DOHH2 (cell line): ENCODE measurements around the gene MAN2A1.
A peak's percentile ranks its signal among the peaks of the same experiment; 100 is the strongest.

Experiments used
- H3F3A ChIP-seq: fragments of 200-600 bp; sonication (generic), shearing (Covaris generic); 2 replicates; pipeline ENCODE4 v1.6.0; 2016; ENCODE audit warnings: antibody characterized with exemption, mild to moderate bottlenecking; ENCODE audit not compliant: control insufficient read depth, insufficient read depth
- H3K27ac ChIP-seq: fragments of 200-600 bp; sonication (generic); 2 replicates; pipeline ENCODE4 v1.5.1; 2014; ENCODE audit warnings: low read depth, mild to moderate bottlenecking, low read length, moderate library complexity
- H3K27me3 ChIP-seq: fragments of 200-600 bp; sonication (generic); 2 replicates; pipeline ENCODE4 v1.6.1; 2014; ENCODE audit warnings: mild to moderate bottlenecking, low read length, mixed read lengths; ENCODE audit not compliant: control insufficient read depth
- H3K36me3 ChIP-seq: fragments of 200-600 bp; sonication (generic); 2 replicates; pipeline ENCODE4 v1.6.1; 2014; ENCODE audit warnings: mild to moderate bottlenecking, low read length, moderate library complexity, mixed read lengths; ENCODE audit not compliant: control insufficient read depth
- H3K4me1 ChIP-seq: fragments of 200-600 bp; sonication (generic); 2 replicates; pipeline ENCODE4 v1.6.1; 2014; ENCODE audit warnings: mild to moderate bottlenecking, low read length, mixed read lengths; ENCODE audit not compliant: control insufficient read depth
- H3K4me2 ChIP-seq: fragments of 200-600 bp; sonication (generic); 2 replicates; pipeline ENCODE4 v1.6.0; 2014; ENCODE audit warnings: mild to moderate bottlenecking, low read length, moderate library complexity
- H3K4me3 ChIP-seq: fragments of 200-600 bp; sonication (generic); 2 replicates; pipeline ENCODE4 v1.5.1; 2014; ENCODE audit warnings: mild to moderate bottlenecking, low read length, mixed read lengths
- H3K79me2 ChIP-seq: fragments of 200-600 bp; sonication (generic); 2 replicates; pipeline ENCODE4 v1.6.1; 2014; ENCODE audit warnings: mild to moderate bottlenecking, low read length, mixed read lengths; ENCODE audit not compliant: control insufficient read depth
- H3K9me2 ChIP-seq: fragments of 200-600 bp; sonication (generic); replicated peaks from 2 replicates; pipeline ENCODE4 v1.6.1; 2014; ENCODE audit warnings: mild to moderate bottlenecking, low read length, mixed read lengths; ENCODE audit not compliant: control insufficient read depth
- H3K9me3 ChIP-seq: fragments of 200-600 bp; sonication (generic); 2 replicates; pipeline ENCODE4 v1.6.1; 2014; ENCODE audit warnings: antibody characterized with exemption, low read length, mixed read lengths; ENCODE audit not compliant: control insufficient read depth, insufficient read depth
- H4K20me1 ChIP-seq: fragments of 200-600 bp; sonication (generic); 2 replicates; pipeline ENCODE4 v1.6.0; 2014; ENCODE audit warnings: low read depth, mild to moderate bottlenecking, antibody characterized with exemption, low read length, moderate library complexity; ENCODE audit not compliant: control insufficient read depth, insufficient read depth
- EZH2phosphoT487 ChIP-seq: fragments of 200-600 bp; sonication (generic); IDR thresholded peaks from 2 replicates; pipeline ENCODE4 v1.6.1; 2017; ENCODE audit warnings: borderline replicate concordance, mild to moderate bottlenecking, antibody characterized with exemption, low read length, moderate library complexity, mixed read lengths
- TF ChIP-seq, protein P1 (sequence below): fragments of 200-600 bp; sonication (generic); IDR thresholded peaks from one replicate; pipeline ENCODE4 v1.5.1; 2014; ENCODE audit warnings: antibody characterized with exemption, mild to moderate bottlenecking, low read depth, low read length; ENCODE audit not compliant: poor library complexity, severe bottlenecking

Gene MAN2A1

GRCh38 chr5:109682383-109682782 lies 7.3 kb upstream of the MAN2A1 start:
- H3K27ac ChIP-seq: no peak overlapping the region
- H3K9me2 ChIP-seq: no peaks in the 10 kb centered on the region
- H3K27me3 ChIP-seq: no peaks in the 10 kb centered on the region
- H3K36me3 ChIP-seq: no peaks in the 10 kb centered on the region
- H3K79me2 ChIP-seq: no peaks in the 10 kb centered on the region
- H3K9me3 ChIP-seq: no peaks in the 10 kb centered on the region
- no peaks in the 10 kb centered on the region for H4K20me1 ChIP-seq
- TF ChIP-seq, protein P1, sequence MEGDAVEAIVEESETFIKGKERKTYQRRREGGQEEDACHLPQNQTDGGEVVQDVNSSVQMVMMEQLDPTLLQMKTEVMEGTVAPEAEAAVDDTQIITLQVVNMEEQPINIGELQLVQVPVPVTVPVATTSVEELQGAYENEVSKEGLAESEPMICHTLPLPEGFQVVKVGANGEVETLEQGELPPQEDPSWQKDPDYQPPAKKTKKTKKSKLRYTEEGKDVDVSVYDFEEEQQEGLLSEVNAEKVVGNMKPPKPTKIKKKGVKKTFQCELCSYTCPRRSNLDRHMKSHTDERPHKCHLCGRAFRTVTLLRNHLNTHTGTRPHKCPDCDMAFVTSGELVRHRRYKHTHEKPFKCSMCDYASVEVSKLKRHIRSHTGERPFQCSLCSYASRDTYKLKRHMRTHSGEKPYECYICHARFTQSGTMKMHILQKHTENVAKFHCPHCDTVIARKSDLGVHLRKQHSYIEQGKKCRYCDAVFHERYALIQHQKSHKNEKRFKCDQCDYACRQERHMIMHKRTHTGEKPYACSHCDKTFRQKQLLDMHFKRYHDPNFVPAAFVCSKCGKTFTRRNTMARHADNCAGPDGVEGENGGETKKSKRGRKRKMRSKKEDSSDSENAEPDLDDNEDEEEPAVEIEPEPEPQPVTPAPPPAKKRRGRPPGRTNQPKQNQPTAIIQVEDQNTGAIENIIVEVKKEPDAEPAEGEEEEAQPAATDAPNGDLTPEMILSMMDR: no peak
- no peak for TF ChIP-seq EZH2phosphoT487
- no peak overlapping the region for H3K4me3 ChIP-seq
- H3K4me1 ChIP-seq: no peaks in the 10 kb centered on the region
- no peaks in the 10 kb centered on the region for H3F3A ChIP-seq
- no peak overlapping the region for H3K4me2 ChIP-seq

GRCh38 chr5:109685916-109686315 lies 3.8 kb upstream of the MAN2A1 start:
- H3K9me3 ChIP-seq: peaks cover 5% of the 10 kb centered on the region; the same call in 1 of the 2 replicates
- TF ChIP-seq, protein P1: no peak
- no peak for TF ChIP-seq EZH2phosphoT487
- H3F3A ChIP-seq: peaks cover 3% of the 10 kb centered on the region; the same call in 1 of the 2 replicates
- no peaks in the 10 kb centered on the region for H3K27me3 ChIP-seq
- no peaks in the 10 kb centered on the region for H3K36me3 ChIP-seq
- no peaks in the 10 kb centered on the region for H3K9me2 ChIP-seq
- H4K20me1 ChIP-seq: no peaks in the 10 kb centered on the region
- no peak overlapping the region for H3K4me2 ChIP-seq
- H3K79me2 ChIP-seq: peaks cover 8% of the 10 kb centered on the region; the same call in 1 of the 2 replicates
- no peak overlapping the region for H3K4me3 ChIP-seq
- H3K27ac ChIP-seq: no peak overlapping the region
- peaks cover 10% of the 10 kb centered on the region for H3K4me1 ChIP-seq

DNA sequence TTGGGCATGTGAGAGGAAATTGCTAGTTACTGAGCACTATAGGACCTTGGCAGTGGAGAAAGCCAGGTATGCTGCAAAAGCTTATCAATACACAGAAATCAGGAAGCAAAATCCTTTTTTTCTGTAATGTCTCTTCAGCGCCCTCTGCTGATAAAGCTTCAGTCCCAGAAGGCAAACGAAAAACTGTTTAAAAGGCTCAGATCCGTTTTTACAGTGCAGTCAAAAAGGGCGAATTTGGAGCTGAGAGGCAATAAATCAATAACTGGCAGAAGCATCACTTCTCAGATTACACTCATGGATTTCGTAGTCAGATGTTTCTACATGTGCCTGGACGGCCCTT lies 1.1 kb upstream of the MAN2A1 start:
- no peaks in the 10 kb centered on the region for H3K27me3 ChIP-seq
- peaks cover 35% of the 10 kb centered on the region for H3K79me2 ChIP-seq
- no peaks in the 10 kb centered on the region for H4K20me1 ChIP-seq
- H3K9me2 ChIP-seq: no peaks in the 10 kb centered on the region
- TF ChIP-seq, protein P1: peak; percentile 91
- TF ChIP-seq EZH2phosphoT487: no peak
- H3K4me1 ChIP-seq: peaks cover 31% of the 10 kb centered on the region
- peaks cover 5% of the 10 kb centered on the region; the same call in 1 of the 2 replicates for H3K9me3 ChIP-seq
- H3K36me3 ChIP-seq: no peaks in the 10 kb centered on the region
- peak overlapping the region; percentile 86 for H3K4me3 ChIP-seq
- peak overlapping the region; percentile 87 for H3K27ac ChIP-seq
- H3F3A ChIP-seq: peaks cover 3% of the 10 kb centered on the region; the same call in 1 of the 2 replicates
- peak overlapping the region; percentile 94 for H3K4me2 ChIP-seq
